Mesodermal cell (in vitro differentiated cells): Measurements from ENCODE around the gene PTPRN2.
"Not testable (repeated sequence)": the region's sequence is repeated elsewhere in the genome, so short reads cannot be mapped to it uniquely, and the experiment has no call there.

ENCODE experiments used
- H3K27ac ChIP-seq: 2 replicates; pipeline ENCODE4 v1.7.0; 2013; ENCODE audit warnings: mild to moderate bottlenecking, low read depth, low read length, moderate library complexity; ENCODE audit not compliant: severe bottlenecking
- H3K36me3 ChIP-seq: 2 replicates; pipeline ENCODE4 v1.7.1; 2013; ENCODE audit warnings: mild to moderate bottlenecking, low read length, moderate library complexity; ENCODE audit not compliant: control insufficient read depth, insufficient read depth
- H3K4me1 ChIP-seq: one replicate; pipeline ENCODE4 v1.7.1; 2013; ENCODE audit warnings: mild to moderate bottlenecking, low read length; ENCODE audit not compliant: insufficient read depth, control insufficient read depth, poor library complexity, severe bottlenecking
- H3K4me3 ChIP-seq: 2 replicates; pipeline ENCODE4 v1.7.0; 2013; ENCODE audit warnings: low read length, control low read depth, mild to moderate bottlenecking; ENCODE audit not compliant: insufficient read depth, poor library complexity, severe bottlenecking; ENCODE audit errors: extremely low read depth
- H3K9me3 ChIP-seq: 2 replicates; pipeline ENCODE4 v1.7.1; 2013; ENCODE audit warnings: mild to moderate bottlenecking, low read length, moderate library complexity; ENCODE audit not compliant: control insufficient read depth
- WGBS, 2 experiments: methylation state at CpG; one replicate each; pipeline ENCODE4 v1.1.5; 2013; ENCODE audit warnings: missing lambda C conversion rate in 2 of 2; ENCODE audit not compliant: insufficient coverage in 2 of 2; 5-methylcytosine and 5-hydroxymethylcytosine counted together

The PTPRN2 gene

DNA sequence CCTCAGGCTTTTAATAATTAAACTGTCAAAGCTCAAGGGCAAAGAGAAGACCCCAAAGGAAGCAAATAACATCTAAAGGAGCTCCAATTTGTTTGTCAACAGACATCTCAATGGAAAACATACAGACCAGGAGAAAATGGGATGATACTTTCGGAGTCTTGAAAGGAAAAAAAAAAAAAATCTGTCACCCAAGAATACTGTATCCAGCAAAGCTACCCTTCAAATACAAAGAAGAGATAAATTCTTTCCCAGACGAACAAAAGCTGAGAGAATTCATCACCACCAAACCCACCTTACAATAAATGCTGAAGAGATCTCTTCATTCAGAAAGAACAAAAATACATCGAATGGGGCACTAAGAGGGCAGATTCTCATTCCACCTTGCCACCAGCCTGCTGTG lies 232.8 kb downstream of the PTPRN2 start:
- Histone ChIP-seq H3K4me3 (no peak overlapping the region), H3K27ac (no peak overlapping the region), H3K9me3 (peaks cover 82% of the 10 kb centered on the region), H3K36me3 (no peaks in the 10 kb centered on the region), H3K4me1 (no peaks in the 10 kb centered on the region)
- WGBS, 2 experiments, result 40 to 69% methylated on average over 1 to 2 of the region's 3 CpGs

DNA sequence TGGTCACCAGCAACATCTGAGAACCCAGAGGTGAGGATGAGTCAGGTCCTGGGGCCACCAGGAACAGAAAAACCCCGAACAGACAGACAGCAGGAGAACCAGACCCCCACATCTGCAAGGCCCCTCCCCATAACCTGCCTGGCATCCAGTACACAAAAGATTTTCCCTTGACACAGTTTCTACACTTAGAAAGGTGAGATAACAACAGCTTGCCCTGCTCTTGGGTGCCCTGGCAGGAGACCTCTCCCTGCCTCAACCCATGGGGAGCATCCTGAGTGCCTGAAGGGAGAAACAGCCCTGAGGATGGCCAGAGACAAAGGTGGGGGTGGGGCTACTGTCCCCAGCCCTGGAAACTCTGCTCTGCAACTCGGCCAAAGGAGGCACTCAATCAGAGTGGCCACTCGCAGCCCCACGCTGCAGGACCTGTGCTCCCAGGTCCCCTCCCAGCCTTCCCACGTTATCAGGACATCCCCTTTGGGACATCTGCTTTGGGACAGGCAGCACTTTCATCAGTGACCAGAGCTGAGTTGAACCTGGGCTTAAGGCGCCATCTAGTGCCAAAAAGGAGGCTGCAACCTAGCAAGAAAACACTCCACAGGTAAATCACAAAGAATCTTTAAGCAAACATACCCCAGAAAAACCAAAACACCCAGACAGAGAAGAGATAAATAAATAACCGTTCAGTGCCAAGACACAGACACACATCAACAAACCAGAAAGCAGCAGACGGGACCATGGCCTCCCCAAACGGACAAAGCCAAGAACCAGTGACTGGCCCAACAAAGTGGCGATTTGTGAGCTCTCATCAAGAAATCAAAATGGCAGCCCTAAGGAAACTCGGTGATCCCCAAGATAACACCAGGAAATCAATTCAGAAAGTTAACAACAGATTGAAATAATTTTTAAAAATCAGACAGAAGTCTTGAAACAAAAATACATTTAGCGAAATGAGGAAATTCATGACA lies 233.7 kb downstream of the PTPRN2 start:
- Histone ChIP-seq H3K4me3 (no peak overlapping the region), H3K36me3 (no peaks in the 10 kb centered on the region), H3K27ac (no peak overlapping the region), H3K4me1 (no peaks in the 10 kb centered on the region), H3K9me3 (peaks cover 78% of the 10 kb centered on the region)
- 61% methylated on average over 9 to 11 of the region's 12 CpGs for WGBS, 2 experiments

GRCh38 chr7:158351899-158352729 lies 235.5 kb downstream of the PTPRN2 start:
- peaks cover 72% of the 10 kb centered on the region for H3K9me3 ChIP-seq
- WGBS, 2 experiments, result 57 to 78% methylated on average over 5 to 11 of the region's 30 CpGs
- H3K36me3 ChIP-seq, H3K4me3 ChIP-seq, H3K27ac ChIP-seq, H3K4me1 ChIP-seq: not testable (repeated sequence)

GRCh38 chr7:158351481-158351880 lies 236.1 kb downstream of the PTPRN2 start:
- H3K9me3 ChIP-seq, result peaks cover 66% of the 10 kb centered on the region
- 78 to 84% methylated on average over 9 of the region's 9 CpGs for WGBS, 2 experiments
- no peak overlapping the region for H3K27ac ChIP-seq
- H3K36me3 ChIP-seq, result no peaks in the 10 kb centered on the region
- no peaks in the 10 kb centered on the region for H3K4me1 ChIP-seq
- H3K4me3 ChIP-seq, result no peak overlapping the region

GRCh38 chr7:158351051-158351450 lies 236.6 kb downstream of the PTPRN2 start:
- H3K36me3 ChIP-seq, result no peaks in the 10 kb centered on the region
- WGBS, 2 experiments, result 56 to 77% methylated on average over 8 of the region's 11 CpGs
- peaks cover 64% of the 10 kb centered on the region for H3K9me3 ChIP-seq
- H3K4me1 ChIP-seq, result no peaks in the 10 kb centered on the region
- no peak overlapping the region for H3K4me3 ChIP-seq
- no peak overlapping the region for H3K27ac ChIP-seq

- Histone ChIP-seq H3K36me3 (no peaks in the 10 kb centered on the region), H3K4me1 (no peaks in the 10 kb centered on the region), H3K9me3 (peaks cover 63% of the 10 kb centered on the region), H3K4me3 (no peak overlapping the region), H3K27ac (no peak overlapping the region)
- 74% methylated on average over 11 to 12 of the region's 12 CpGs for WGBS, 2 experiments
Measured at GRCh38 chr7:158350166-158350900, 237.3 kb downstream of the PTPRN2 start.

DNA sequence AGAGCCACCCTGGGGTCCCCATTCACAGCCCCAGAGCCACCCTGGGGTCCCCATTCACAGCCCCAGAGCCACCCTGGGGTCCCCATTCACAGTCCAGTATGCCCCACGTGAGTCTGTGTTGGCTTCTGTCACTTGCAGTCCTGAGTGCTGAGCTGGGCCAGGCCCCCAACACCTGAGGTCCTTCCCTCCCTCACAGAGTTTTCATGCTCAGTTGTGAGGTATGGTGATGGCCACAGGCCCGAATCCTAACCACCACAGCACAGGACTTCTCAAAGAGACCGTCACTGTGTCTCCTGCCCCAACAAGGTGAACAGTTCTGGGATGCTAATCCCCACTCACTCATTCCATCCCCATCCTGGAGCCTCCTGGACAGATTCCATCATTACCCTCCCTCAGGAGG lies 239.2 kb downstream of the PTPRN2 start:
- H3K4me3 ChIP-seq, result no peak overlapping the region
- 14 to 20% methylated on average over 1 of the region's 3 CpGs for WGBS, 2 experiments
- H3K4me1 ChIP-seq, result no peaks in the 10 kb centered on the region
- H3K27ac ChIP-seq, result no peak overlapping the region
- no peaks in the 10 kb centered on the region for H3K36me3 ChIP-seq
- H3K9me3 ChIP-seq, result peaks cover 62% of the 10 kb centered on the region

- not testable (repeated sequence) for H3K4me1 ChIP-seq, H3K36me3 ChIP-seq, H3K4me3 ChIP-seq, H3K27ac ChIP-seq
- WGBS, 2 experiments, result 55 to 60% methylated on average over 2 to 4 of the region's 4 CpGs
- peaks cover 62% of the 10 kb centered on the region for H3K9me3 ChIP-seq
Measured at GRCh38 chr7:158348039-158348438, 239.6 kb downstream of the PTPRN2 start.

GRCh38 chr7:158345731-158346130 lies 241.9 kb downstream of the PTPRN2 start:
- Histone ChIP-seq H3K9me3 (peaks cover 60% of the 10 kb centered on the region), H3K27ac (no peak overlapping the region), H3K4me1 (no peaks in the 10 kb centered on the region), H3K4me3 (no peak overlapping the region), H3K36me3 (no peaks in the 10 kb centered on the region)
- WGBS, 2 experiments, result no CpG with 5 or more reads among the region's 6 CpGs

DNA sequence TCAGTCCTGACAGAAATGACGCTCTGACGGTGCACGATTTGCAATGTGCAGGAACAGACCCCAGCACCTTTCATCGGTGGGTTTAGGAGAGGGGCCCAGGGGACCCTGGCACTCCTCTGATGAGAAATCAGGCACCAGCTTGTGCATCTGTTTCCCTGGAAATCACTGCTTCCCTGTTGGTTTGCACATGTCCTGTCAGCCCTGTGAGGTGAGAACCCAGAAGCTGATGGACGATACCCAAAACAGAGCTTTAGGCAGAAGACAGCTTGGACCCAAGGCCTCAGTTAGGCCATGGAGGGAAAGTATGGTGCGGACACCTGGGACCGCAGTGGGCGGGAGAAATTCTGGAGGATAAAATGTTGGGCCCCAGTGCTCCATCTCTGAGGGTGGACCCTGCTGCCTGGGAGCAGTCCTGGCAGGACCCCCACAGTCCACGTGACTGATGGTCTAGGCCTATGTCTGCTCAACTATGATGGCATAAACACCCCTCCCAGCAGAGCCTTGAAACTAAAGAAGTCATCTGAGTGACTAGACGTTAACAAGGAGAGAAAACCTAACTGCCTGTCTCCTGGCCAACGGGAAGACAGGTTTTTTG lies 242.8 kb downstream of the PTPRN2 start:
- H3K4me3 ChIP-seq, result no peak overlapping the region
- 57 to 67% methylated on average over 8 to 10 of the region's 11 CpGs for WGBS, 2 experiments
- H3K4me1 ChIP-seq, result no peaks in the 10 kb centered on the region
- H3K36me3 ChIP-seq, result no peaks in the 10 kb centered on the region
- H3K9me3 ChIP-seq, result peaks cover 56% of the 10 kb centered on the region
- no peak overlapping the region for H3K27ac ChIP-seq
